Astrocyte (in vitro differentiated cells and primary cell): ENCODE results near the gene TSPAN17.

Experiments used
- CTCF ChIP-seq: IDR thresholded peaks from 2 replicates; pipeline ENCODE4 v1.5.1; 2011; ENCODE audit warnings: low read depth, mild to moderate bottlenecking, inconsistent platforms, low read length, moderate library complexity; ENCODE audit not compliant: insufficient read depth
- EZH2 ChIP-seq: IDR thresholded peaks from 2 replicates; pipeline ENCODE4 v1.6.1; 2012; ENCODE audit warnings: mild to moderate bottlenecking, low read length, inconsistent platforms; ENCODE audit not compliant: insufficient read depth

- TF ChIP-seq CTCF (no peak), EZH2 (no peak)
Observed at GRCh38 chr5:176692326-176692725, 45.0 kb downstream of the TSPAN17 start.
